H9 (cell line): ENCODE data around the gene SHISA8. TPM values are rescaled to one million over a fixed set of nuclear protein-coding genes. Genes with fewer than 3 reads are reported as not detected.

Experiments
- DNase-seq: peaks from one replicate; pipeline ENCODE4 v3.0.0-alpha.2; 2017
- H2AFZ ChIP-seq: one replicate; pipeline ENCODE4 v1.6.1; 2013; ENCODE audit warnings: mild to moderate bottlenecking, low read length, control low read depth, moderate library complexity
- H2AK5ac ChIP-seq: 2 replicates; pipeline ENCODE4 v1.6.1; 2013; ENCODE audit warnings: low read length, control low read depth, mixed read lengths; ENCODE audit not compliant: insufficient read length
- H2BK120ac ChIP-seq: one replicate; pipeline ENCODE4 v1.6.1; 2013; ENCODE audit warnings: low read depth, mild to moderate bottlenecking, low read length, control low read depth, inconsistent platforms; ENCODE audit not compliant: poor library complexity, severe bottlenecking
- H2BK12ac ChIP-seq: 2 replicates; pipeline ENCODE4 v1.6.1; 2013; ENCODE audit warnings: low read length, control low read depth, mixed read lengths, low read depth; ENCODE audit not compliant: insufficient read length
- H2BK15ac ChIP-seq: 2 replicates; pipeline ENCODE4 v1.6.1; 2013; ENCODE audit warnings: low read depth, low read length, control low read depth
- H2BK20ac ChIP-seq: one replicate; pipeline ENCODE4 v1.6.1; 2013; ENCODE audit warnings: low read depth, mild to moderate bottlenecking, low read length, control low read depth, inconsistent platforms; ENCODE audit not compliant: poor library complexity, severe bottlenecking
- H2BK5ac ChIP-seq: 2 replicates; pipeline ENCODE4 v1.6.1; 2013; ENCODE audit warnings: low read length, control low read depth, mixed read lengths; ENCODE audit not compliant: insufficient read length
- H3K14ac ChIP-seq: 2 replicates; pipeline ENCODE4 v1.6.1; 2013; ENCODE audit warnings: low read length, control low read depth; ENCODE audit not compliant: insufficient read depth
- H3K18ac ChIP-seq: 2 replicates; pipeline ENCODE4 v1.6.1; 2013; ENCODE audit warnings: low read depth, mild to moderate bottlenecking, mixed read lengths, low read length, control low read depth; ENCODE audit not compliant: insufficient read length
- H3K23ac ChIP-seq: 2 replicates; pipeline ENCODE4 v1.6.1; 2013; ENCODE audit warnings: low read length, control low read depth, mixed read lengths, low read depth; ENCODE audit not compliant: insufficient read length
- H3K23me2 ChIP-seq: 2 replicates; pipeline ENCODE4 v1.6.1; 2013; ENCODE audit warnings: low read depth, mild to moderate bottlenecking, mixed read lengths, low read length, control low read depth; ENCODE audit not compliant: insufficient read length, poor library complexity, severe bottlenecking
- H3K27ac ChIP-seq: 2 replicates; pipeline ENCODE4 v1.5.1; 2013; ENCODE audit warnings: low read length, control low read depth, mixed read lengths, low read depth; ENCODE audit not compliant: insufficient read length
- H3K27me3 ChIP-seq: 2 replicates; pipeline ENCODE4 v1.6.1; 2013; ENCODE audit warnings: low read length, control low read depth, inconsistent platforms; ENCODE audit not compliant: insufficient read depth
- H3K4ac ChIP-seq: 2 replicates; pipeline ENCODE4 v1.6.1; 2013; ENCODE audit warnings: low read depth, mild to moderate bottlenecking, control low read depth, inconsistent platforms, low read length, moderate library complexity
- H3K4me1 ChIP-seq: 2 replicates; pipeline ENCODE4 v1.6.1; 2013; ENCODE audit warnings: low read length, control low read depth, inconsistent platforms; ENCODE audit not compliant: insufficient read depth
- H3K4me2 ChIP-seq: 2 replicates; pipeline ENCODE4 v1.6.1; 2013; ENCODE audit warnings: low read length, control low read depth, mixed read lengths; ENCODE audit not compliant: insufficient read length, insufficient read depth
- H3K56ac ChIP-seq: 2 replicates; pipeline ENCODE4 v1.6.1; 2013; ENCODE audit warnings: low read depth, mild to moderate bottlenecking, mixed read lengths, low read length, control low read depth; ENCODE audit not compliant: insufficient read length
- H3K79me1 ChIP-seq: 2 replicates; pipeline ENCODE4 v1.6.1; 2013; ENCODE audit warnings: low read depth, mild to moderate bottlenecking, moderate library complexity, low read length, control low read depth, inconsistent platforms; ENCODE audit not compliant: insufficient read depth, poor library complexity, severe bottlenecking
- H3K79me2 ChIP-seq: 2 replicates; pipeline ENCODE4 v1.6.1; 2013; ENCODE audit warnings: low read length, control low read depth, inconsistent platforms; ENCODE audit not compliant: insufficient read depth
- H3K9ac ChIP-seq: 2 replicates; pipeline ENCODE4 v1.6.1; 2013; ENCODE audit warnings: low read length, control low read depth, mixed read lengths; ENCODE audit not compliant: insufficient read length; ENCODE audit errors: extremely low read depth
- H3K9me3 ChIP-seq: one replicate; pipeline ENCODE4 v1.6.1; 2013; ENCODE audit warnings: low read depth, low read length, inconsistent platforms; ENCODE audit not compliant: control insufficient read depth
- H3T11ph ChIP-seq: one replicate; pipeline ENCODE4 v1.6.1; 2013; ENCODE audit warnings: mild to moderate bottlenecking, low read length, control low read depth, inconsistent platforms
- H4K20me1 ChIP-seq: one replicate; pipeline ENCODE4 v1.6.1; 2013; ENCODE audit not compliant: control insufficient read depth, insufficient read length, insufficient read depth
- H4K5ac ChIP-seq: 2 replicates; pipeline ENCODE4 v1.6.1; 2013; ENCODE audit warnings: low read depth, mild to moderate bottlenecking, mixed read lengths, low read length, control low read depth; ENCODE audit not compliant: insufficient read length
- H4K8ac ChIP-seq: replicated peaks from 2 replicates; pipeline ENCODE4 v1.6.1; 2013; ENCODE audit warnings: low read length, control low read depth, mixed read lengths, low read depth; ENCODE audit not compliant: insufficient read length
- H4K91ac ChIP-seq: 2 replicates; pipeline ENCODE4 v1.6.1; 2013; ENCODE audit warnings: low read depth, mild to moderate bottlenecking, moderate library complexity, mixed read lengths, low read length, control low read depth; ENCODE audit not compliant: insufficient read length
- H3K27ac Mint-ChIP-seq, 3 experiments: 2 replicates in 2 of 3; 3 replicates in 1 of 3; pipeline ENCODE4 v1.8.0; 2020 to 2021; ENCODE audit warnings: mixed read lengths in 3 of 3, mild to moderate bottlenecking in 1 of 3, moderate library complexity in 1 of 3
- H3K27me3 Mint-ChIP-seq: 2 replicates; pipeline ENCODE4 v1.8.0; 2021; ENCODE audit warnings: low read depth, mild to moderate bottlenecking, moderate library complexity, mixed read lengths
- H3K36me3 Mint-ChIP-seq, 3 experiments: 2 replicates in 2 of 3; 3 replicates in 1 of 3; pipeline ENCODE4 v1.8.0; 2020 to 2021; ENCODE audit warnings: low read depth in 3 of 3, mixed read lengths in 3 of 3; ENCODE audit not compliant: insufficient read depth in 1 of 3
- H3K4me1 Mint-ChIP-seq, 2 experiments: 2 replicates each; pipeline ENCODE4 v1.8.0; 2020; ENCODE audit warnings: mixed read lengths in 2 of 2
- H3K4me3 Mint-ChIP-seq, 2 experiments: 2 replicates in 1 of 2; 3 replicates in 1 of 2; pipeline ENCODE4 v1.8.0; 2020 to 2021; ENCODE audit warnings: mild to moderate bottlenecking in 2 of 2, mixed read lengths in 2 of 2, moderate library complexity in 1 of 2
- H3K9me3 Mint-ChIP-seq, 2 experiments: 2 replicates in 1 of 2; 3 replicates in 1 of 2; pipeline ENCODE4 v1.8.0; 2020; ENCODE audit warnings: mild to moderate bottlenecking in 2 of 2, mixed read lengths in 2 of 2, moderate library complexity in 1 of 2
- WGBS: extraction: QIAGEN DNeasy Blood & Tissue Kit; methylation state at CpG from one replicate; pipeline ENCODE4 v1.1.7; 2013; ENCODE audit warnings: missing lambda C conversion rate, low lambda C conversion rate, mixed read lengths; ENCODE audit not compliant: insufficient read length; ENCODE audit errors: extremely low coverage; 5-methylcytosine and 5-hydroxymethylcytosine counted together
- total RNA-seq: library from RNA; stranded (reverse); gene quantifications from 2 replicates; pipeline ENCODE4 v1.2.1, GENCODE V29; 2021
- TF ChIP-seq, protein P1 (sequence below): fragments of 200-600 bp; sonication (generic); conservative IDR thresholded peaks from 3 replicates; pipeline ENCODE4 v1.8.0; 2021; ENCODE audit warnings: antibody characterized with exemption, mild to moderate bottlenecking

Gene SHISA8
- total RNA-seq, 1 experiment from 2014 or later = 1.4 TPM

DNA sequence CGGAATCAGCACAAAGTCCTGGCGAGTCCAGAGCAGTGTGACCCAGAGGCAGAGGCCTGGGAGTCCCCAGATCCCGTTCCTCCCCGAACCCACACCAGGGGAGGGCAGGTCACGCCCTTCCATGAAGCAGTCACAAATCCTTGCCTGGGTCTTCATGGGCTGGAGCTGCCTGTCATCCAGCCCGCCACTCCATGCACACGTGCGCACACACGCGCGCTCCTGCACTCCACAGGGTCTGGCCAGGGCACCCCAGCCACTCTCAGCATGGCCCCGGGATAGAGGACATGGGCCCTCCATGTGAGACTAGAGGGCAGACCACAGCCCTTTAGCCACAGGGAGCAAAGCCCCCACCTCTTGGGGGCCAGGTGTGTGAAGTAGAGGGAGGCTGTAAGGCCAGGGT is 17.5 kb upstream of the SHISA8 start:
- H3K27me3 ChIP-seq = no peaks in the 10 kb centered on the region
- no peak overlapping the region for H2BK120ac ChIP-seq
- no peak overlapping the region for H3K23ac ChIP-seq
- H2AFZ ChIP-seq = no peak overlapping the region
- TF ChIP-seq, protein P1, sequence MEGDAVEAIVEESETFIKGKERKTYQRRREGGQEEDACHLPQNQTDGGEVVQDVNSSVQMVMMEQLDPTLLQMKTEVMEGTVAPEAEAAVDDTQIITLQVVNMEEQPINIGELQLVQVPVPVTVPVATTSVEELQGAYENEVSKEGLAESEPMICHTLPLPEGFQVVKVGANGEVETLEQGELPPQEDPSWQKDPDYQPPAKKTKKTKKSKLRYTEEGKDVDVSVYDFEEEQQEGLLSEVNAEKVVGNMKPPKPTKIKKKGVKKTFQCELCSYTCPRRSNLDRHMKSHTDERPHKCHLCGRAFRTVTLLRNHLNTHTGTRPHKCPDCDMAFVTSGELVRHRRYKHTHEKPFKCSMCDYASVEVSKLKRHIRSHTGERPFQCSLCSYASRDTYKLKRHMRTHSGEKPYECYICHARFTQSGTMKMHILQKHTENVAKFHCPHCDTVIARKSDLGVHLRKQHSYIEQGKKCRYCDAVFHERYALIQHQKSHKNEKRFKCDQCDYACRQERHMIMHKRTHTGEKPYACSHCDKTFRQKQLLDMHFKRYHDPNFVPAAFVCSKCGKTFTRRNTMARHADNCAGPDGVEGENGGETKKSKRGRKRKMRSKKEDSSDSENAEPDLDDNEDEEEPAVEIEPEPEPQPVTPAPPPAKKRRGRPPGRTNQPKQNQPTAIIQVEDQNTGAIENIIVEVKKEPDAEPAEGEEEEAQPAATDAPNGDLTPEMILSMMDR = no peak
- H4K5ac ChIP-seq = no peak overlapping the region
- no peak overlapping the region for H3T11ph ChIP-seq
- no peak overlapping the region for H4K8ac ChIP-seq
- H2AK5ac ChIP-seq = no peak overlapping the region
- H3K23me2 ChIP-seq = no peaks in the 10 kb centered on the region
- no peaks in the 10 kb centered on the region for H3K9me3 Mint-ChIP-seq
- H3K14ac ChIP-seq = no peak overlapping the region
- H2BK5ac ChIP-seq = no peak overlapping the region
- H3K27me3 Mint-ChIP-seq = peaks cover 26% of the 10 kb centered on the region
- H3K4me1 Mint-ChIP-seq = peaks cover 17 to 21% of the 10 kb centered on the region in 2 experiments
- H3K4me3 Mint-ChIP-seq = no peak overlapping the region
- no peak for DNase-seq
- H3K79me2 ChIP-seq = no peaks in the 10 kb centered on the region
- H2BK12ac ChIP-seq = no peak overlapping the region
- no peak overlapping the region for H3K27ac Mint-ChIP-seq
- no peak overlapping the region for H3K4ac ChIP-seq
- no peaks in the 10 kb centered on the region for H4K20me1 ChIP-seq
- no peak overlapping the region for H4K91ac ChIP-seq
- WGBS = no CpG with 5 or more reads among the region's 12 CpGs
- no peak overlapping the region for H2BK20ac ChIP-seq
- no peak overlapping the region for H3K18ac ChIP-seq
- no peak overlapping the region for H3K4me2 ChIP-seq
- no peaks in the 10 kb centered on the region for H3K79me1 ChIP-seq
- no peak overlapping the region for H3K56ac ChIP-seq
- no peak overlapping the region for H3K9ac ChIP-seq
- H3K36me3 Mint-ChIP-seq = peaks cover 5 to 15% (median 14%) of the 10 kb centered on the region in 3 experiments; a peak in 6 of 7 replicates
- H3K27ac ChIP-seq = no peak overlapping the region
- no peaks in the 10 kb centered on the region for H3K9me3 ChIP-seq
- no peak overlapping the region for H2BK15ac ChIP-seq
- no peaks in the 10 kb centered on the region for H3K4me1 ChIP-seq
